HepG2 (cell line): ENCODE results near the gene NOM1. TPM values are rescaled to one million over a fixed set of nuclear protein-coding genes. Genes with fewer than 3 reads are reported as not detected.

ENCODE experiments used
- ATAC-seq: fragments of 200-7000 bp; cut with Tn5 transposase; 3 replicates; pipeline ENCODE4 v1.9.1; 2020; ENCODE audit warnings: mild to moderate bottlenecking, moderate library complexity
- BruUV-seq: library from RNA; stranded (reverse); fragments of 400-500 nt; replicated peaks from 2 replicates; lab custom pipeline; 2021; lab: Mats Ljungman, UMichigan
- CTCF ChIA-PET: fragments of 300-600 bp; formaldehyde crosslinking; extraction: SDS; loops from one replicate; lab custom pipeline; 2021; ENCODE audit warnings: low total read pairs, inconsistent platforms, low intra/inter-chr PET ratio; lab: Yijun Ruan, JAX
- POLR2A ChIA-PET: fragments of 350-600 bp; sonication (Branson Sonifier 250); formaldehyde crosslinking; loops from one replicate; lab custom pipeline; 2020; ENCODE audit warnings: antibody characterized with exemption, inconsistent platforms; lab: Yijun Ruan, JAX
- DNase-seq: peaks from one replicate; pipeline ENCODE4 v3.0.0-alpha.2; 2015; ENCODE audit warnings: low spot score
- FAIRE-seq: peaks from 3 replicates; lab custom pipeline; 2011; peaks lifted over from hg19 to GRCh38; lab: Jason Lieb, UNC
- H2AFZ ChIP-seq: one replicate; pipeline ENCODE4 v1.6.1; 2011; ENCODE audit warnings: low read length, inconsistent platforms
- H3K27ac ChIP-seq: fragments of 300-600 bp; 3 replicates; pipeline ENCODE4 v1.8.0; 2011; ENCODE audit warnings: mixed run types, mild to moderate bottlenecking, mixed read lengths, low read length, inconsistent platforms; ENCODE audit not compliant: insufficient read depth; ENCODE audit errors: extremely low read length
- H3K27me3 ChIP-seq, 2 experiments: fragments of 200-600 bp in 1 of 2; 2 replicates in 1 of 2; 3 replicates in 1 of 2; pipeline versions ENCODE4 v1.6.0 to v1.8.0; 2011; ENCODE audit warnings: low read length in 2 of 2, mild to moderate bottlenecking in 2 of 2, moderate library complexity in 2 of 2, inconsistent platforms in 1 of 2; ENCODE audit not compliant: insufficient read depth in 2 of 2, control insufficient read depth in 1 of 2
- H3K36me3 ChIP-seq, 2 experiments: fragments of 200-600 bp in 1 of 2; replicated peaks in 1 of 2; 2 replicates in 1 of 2; 3 replicates in 1 of 2; pipeline versions ENCODE4 v1.5.1 to v1.8.0; 2011; ENCODE audit warnings: low read length in 2 of 2, inconsistent platforms in 1 of 2; ENCODE audit not compliant: insufficient read depth in 2 of 2, control insufficient read depth in 1 of 2
- H3K4me1 ChIP-seq: 2 replicates; pipeline ENCODE4 v1.5.1; 2012; ENCODE audit warnings: low read length, inconsistent platforms; ENCODE audit not compliant: insufficient read depth
- H3K4me2 ChIP-seq: 2 replicates; pipeline ENCODE4 v1.6.0; 2011; ENCODE audit warnings: low read depth, low read length, inconsistent platforms
- H3K4me3 ChIP-seq, 3 experiments: fragments of 200-600 bp in 1 of 3; sonication (generic), shearing (Covaris generic) in 1 of 3; replicated peaks in 1 of 3; 2 replicates each; pipeline ENCODE4 v1.5.1; 2011 to 2016; ENCODE audit warnings: low read length in 3 of 3, inconsistent platforms in 2 of 3, low read depth in 2 of 3, mild to moderate bottlenecking in 2 of 3, control low read depth in 1 of 3, mixed read lengths in 1 of 3; ENCODE audit not compliant: insufficient read depth in 1 of 3
- H3K79me2 ChIP-seq: one replicate; pipeline ENCODE4 v1.6.1; 2011; ENCODE audit warnings: low read length, inconsistent platforms; ENCODE audit not compliant: insufficient read depth
- H3K9ac ChIP-seq: 2 replicates; pipeline ENCODE4 v1.6.0; 2011; ENCODE audit warnings: mild to moderate bottlenecking, low read depth, low read length, inconsistent platforms; ENCODE audit not compliant: insufficient read depth
- H3K9me3 ChIP-seq: 2 replicates; pipeline ENCODE4 v1.5.1; 2012; ENCODE audit warnings: mild to moderate bottlenecking, low read length
- H4K20me1 ChIP-seq: 2 replicates; pipeline ENCODE4 v1.6.0; 2011; ENCODE audit warnings: inconsistent platforms, mild to moderate bottlenecking, low read length, moderate library complexity; ENCODE audit not compliant: insufficient read depth
- AKAP8 ChIP-seq: sonication (generic); formaldehyde crosslinking; IDR thresholded peaks from 2 replicates; pipeline ENCODE4 v1.5.1; 2020; ENCODE audit warnings: mild to moderate bottlenecking, missing genetic modification reagents
- ATF4 ChIP-seq, 2 experiments: fragments of 450-650 bp in 1 of 2; sonication (generic) in 1 of 2; formaldehyde crosslinking; IDR thresholded peaks; 2 replicates each; pipeline versions ENCODE4 v1.5.0 to v1.8.0; 2020 to 2022; ENCODE audit warnings: mild to moderate bottlenecking in 1 of 2, missing genetic modification reagents in 1 of 2
- DMAP1 ChIP-seq: IDR thresholded peaks from 2 replicates; pipeline ENCODE4 v1.6.1; 2016
- EHMT2 ChIP-seq: fragments of 200-600 bp; sonication (generic); IDR thresholded peaks from 2 replicates; pipeline ENCODE4 v1.7.0; 2017; ENCODE audit warnings: antibody characterized with exemption, low read depth, low read length, borderline replicate concordance
- GATAD1 ChIP-seq: IDR thresholded peaks from 2 replicates; pipeline ENCODE4 v1.6.1; 2016; ENCODE audit warnings: missing genetic modification reagents, missing compliant biosample characterization
- HMGXB4 ChIP-seq, 2 experiments: sonication (generic) in 1 of 2; formaldehyde crosslinking in 1 of 2; IDR thresholded peaks; 2 replicates each; pipeline versions ENCODE4 v1.4.0 to v1.6.1; 2018 to 2020; ENCODE audit warnings: missing genetic modification reagents in 2 of 2, borderline replicate concordance in 1 of 2, low read depth in 1 of 2, mild to moderate bottlenecking in 1 of 2, missing biosample characterization in 1 of 2
- MZF1 ChIP-seq: sonication (generic); formaldehyde crosslinking; IDR thresholded peaks from 2 replicates; pipeline ENCODE4 v1.8.1; 2023; ENCODE audit warnings: mild to moderate bottlenecking, missing genetic modification reagents, borderline replicate concordance
- SOX13 ChIP-seq, 3 experiments: fragments of 450-650 bp in 1 of 3; sonication (generic) in 1 of 3; formaldehyde crosslinking in 1 of 3; IDR thresholded peaks in 2 of 3; conservative IDR thresholded peaks in 1 of 3; 2 replicates each; pipeline versions ENCODE4 v1.5.0 to v1.6.1; 2016 to 2020; ENCODE audit warnings: antibody characterized with exemption in 1 of 3, mild to moderate bottlenecking in 1 of 3, missing compliant biosample characterization in 1 of 3, missing genetic modification reagents in 1 of 3, moderate library complexity in 1 of 3
- YY1 ChIP-seq: IDR thresholded peaks from 2 replicates; pipeline ENCODE4 v1.6.1; 2011; ENCODE audit warnings: low read length, low read depth, moderate library complexity, mild to moderate bottlenecking; ENCODE audit not compliant: insufficient read depth, insufficient replicate concordance
- ZNF562 ChIP-seq: sonication (generic); formaldehyde crosslinking; IDR thresholded peaks from 2 replicates; pipeline ENCODE4 v1.8.0; 2022; ENCODE audit warnings: missing genetic modification reagents, borderline replicate concordance
- ZNF614 ChIP-seq: IDR thresholded peaks from 2 replicates; pipeline ENCODE4 v1.6.1; 2018; ENCODE audit warnings: missing biosample characterization, missing genetic modification reagents, inconsistent platforms, borderline replicate concordance
- ZNF678 ChIP-seq: sonication (generic); formaldehyde crosslinking; IDR thresholded peaks from 2 replicates; pipeline ENCODE4 v1.4.0; 2020; ENCODE audit warnings: mild to moderate bottlenecking, missing genetic modification reagents
- ZNF777 ChIP-seq: sonication (generic); formaldehyde crosslinking; IDR thresholded peaks from 2 replicates; pipeline ENCODE4 v1.4.0; 2020; ENCODE audit warnings: missing genetic modification reagents
- WGBS: methylation state at CpG from one replicate; pipeline ENCODE4 v1.1.6; 2017; ENCODE audit warnings: low lambda C conversion rate; 5-methylcytosine and 5-hydroxymethylcytosine counted together
- in situ Hi-C: cut with HindIII; loops from 2 replicates; pipeline ENCODE4 v1.10.0; 2017; ENCODE audit warnings: low pct_unique_long_range_greater_than_20kb; ENCODE audit not compliant: extremely low pct_ligation_motif_present
- intact Hi-C: fragments of 100-400 bp; cut with micrococcal nuclease; formaldehyde crosslinking; loops from one replicate; pipeline ENCODE4 v1.10.0; 2022; ENCODE audit not compliant: unreplicated experiment
- polyA plus RNA-seq, 8 experiments: library from polyadenylated mRNA; depleted of rRNA in 3 of 8; stranded (reverse) in 7 of 8; unstranded in 1 of 8; fragments of >200 nt; fragmentation: Illumina TruSeq in 4 of 8; extraction: Trizol in 4 of 8; gene quantifications; 2 replicates each; pipeline versions ENCODE4 v1.2.1 to v1.2.3, GENCODE V29; 2011 to 2016; ENCODE audit warnings: low read depth in 4 of 8, missing spikeins in 1 of 8, mixed read lengths in 1 of 8; ENCODE audit not compliant: insufficient read depth in 1 of 8
- total RNA-seq, 5 experiments: library from RNA; depleted of rRNA; stranded (reverse); fragments of >200 nt; fragmentation: Illumina TruSeq; extraction: Trizol; gene quantifications; 2 replicates each; pipeline ENCODE4 v1.2.3, GENCODE V29; 2016; ENCODE audit warnings: low read depth in 1 of 5
- TF ChIP-seq, protein P1 (sequence below): sonication (generic); formaldehyde crosslinking; IDR thresholded peaks from 2 replicates; pipeline ENCODE4 v1.8.1; 2023; ENCODE audit warnings: mild to moderate bottlenecking, moderate library complexity, missing genetic modification reagents
- TF ChIP-seq, protein P2 (sequence below): IDR thresholded peaks from 2 replicates; pipeline ENCODE4 v1.6.1; 2016; ENCODE audit warnings: low read depth, missing genetic modification reagents, missing compliant biosample characterization

The NOM1 gene
- total and polyA plus RNA-seq, 2 of the 13 experiments (the other 11 are each of a cell fraction or from before 2014, with no cell fraction given), result 14.2 to 26.2 TPM

DNA sequence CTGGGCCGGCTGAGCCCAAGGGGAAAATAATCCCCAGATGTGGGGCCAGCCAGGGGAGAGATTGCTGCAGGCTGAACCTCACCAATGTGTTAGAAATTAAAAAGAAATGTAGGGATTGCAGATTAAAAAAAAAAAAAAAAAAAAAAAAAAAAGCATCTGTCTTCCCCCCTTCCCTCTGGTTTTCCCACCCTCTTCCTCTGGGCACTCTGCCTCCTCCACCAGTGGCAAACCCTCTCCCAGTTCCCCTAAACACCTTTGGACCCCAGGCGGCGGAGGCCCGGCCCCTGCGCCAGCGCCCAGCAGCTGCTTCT is 53.9 kb downstream of the NOM1 start:
- WGBS, result 66% methylated on average over 6 of the region's 6 CpGs
- Histone ChIP-seq H3K4me3 (no peak overlapping the region), H3K27me3 (peaks cover 0 to 24% of the 10 kb centered on the region in 2 experiments; a peak in 4 of 5 replicates)
- TF ChIP-seq, protein P1, sequence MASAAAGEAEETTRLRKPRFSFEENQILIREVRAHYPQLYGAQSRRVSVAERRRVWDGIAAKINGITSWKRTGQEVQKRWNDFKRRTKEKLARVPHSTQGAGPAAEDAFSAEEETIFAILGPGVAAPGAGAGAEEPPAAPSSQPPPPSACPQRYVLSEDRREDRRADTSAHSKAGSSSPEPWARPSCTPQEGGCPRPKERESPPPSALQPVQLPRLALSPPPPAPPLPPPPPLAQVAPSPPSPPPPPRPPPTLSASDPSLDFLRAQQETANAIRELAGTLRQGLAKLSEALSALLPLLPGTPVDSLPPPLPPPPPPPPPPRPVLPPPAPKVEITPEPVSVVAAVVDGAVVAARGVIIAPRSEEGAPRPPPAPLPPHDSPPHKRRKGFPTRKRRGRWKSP (CRISPR knock-in tag), result no peak
- no peak for TF ChIP-seq ZNF777
- no peak for TF ChIP-seq AKAP8
- no peak for TF ChIP-seq ZNF678 (CRISPR knock-in tag)
- TF ChIP-seq GATAD1 (CRISPR knock-in tag), result no peak
- no peak for TF ChIP-seq ATF4 (CRISPR knock-in tag; IDR thresholded peaks at IDR 0.05)
- TF ChIP-seq ZNF614 (CRISPR knock-in tag), result no peak
- TF ChIP-seq YY1, result no peak
- no peak for TF ChIP-seq DMAP1 (CRISPR knock-in tag)
- TF ChIP-seq, protein P2, sequence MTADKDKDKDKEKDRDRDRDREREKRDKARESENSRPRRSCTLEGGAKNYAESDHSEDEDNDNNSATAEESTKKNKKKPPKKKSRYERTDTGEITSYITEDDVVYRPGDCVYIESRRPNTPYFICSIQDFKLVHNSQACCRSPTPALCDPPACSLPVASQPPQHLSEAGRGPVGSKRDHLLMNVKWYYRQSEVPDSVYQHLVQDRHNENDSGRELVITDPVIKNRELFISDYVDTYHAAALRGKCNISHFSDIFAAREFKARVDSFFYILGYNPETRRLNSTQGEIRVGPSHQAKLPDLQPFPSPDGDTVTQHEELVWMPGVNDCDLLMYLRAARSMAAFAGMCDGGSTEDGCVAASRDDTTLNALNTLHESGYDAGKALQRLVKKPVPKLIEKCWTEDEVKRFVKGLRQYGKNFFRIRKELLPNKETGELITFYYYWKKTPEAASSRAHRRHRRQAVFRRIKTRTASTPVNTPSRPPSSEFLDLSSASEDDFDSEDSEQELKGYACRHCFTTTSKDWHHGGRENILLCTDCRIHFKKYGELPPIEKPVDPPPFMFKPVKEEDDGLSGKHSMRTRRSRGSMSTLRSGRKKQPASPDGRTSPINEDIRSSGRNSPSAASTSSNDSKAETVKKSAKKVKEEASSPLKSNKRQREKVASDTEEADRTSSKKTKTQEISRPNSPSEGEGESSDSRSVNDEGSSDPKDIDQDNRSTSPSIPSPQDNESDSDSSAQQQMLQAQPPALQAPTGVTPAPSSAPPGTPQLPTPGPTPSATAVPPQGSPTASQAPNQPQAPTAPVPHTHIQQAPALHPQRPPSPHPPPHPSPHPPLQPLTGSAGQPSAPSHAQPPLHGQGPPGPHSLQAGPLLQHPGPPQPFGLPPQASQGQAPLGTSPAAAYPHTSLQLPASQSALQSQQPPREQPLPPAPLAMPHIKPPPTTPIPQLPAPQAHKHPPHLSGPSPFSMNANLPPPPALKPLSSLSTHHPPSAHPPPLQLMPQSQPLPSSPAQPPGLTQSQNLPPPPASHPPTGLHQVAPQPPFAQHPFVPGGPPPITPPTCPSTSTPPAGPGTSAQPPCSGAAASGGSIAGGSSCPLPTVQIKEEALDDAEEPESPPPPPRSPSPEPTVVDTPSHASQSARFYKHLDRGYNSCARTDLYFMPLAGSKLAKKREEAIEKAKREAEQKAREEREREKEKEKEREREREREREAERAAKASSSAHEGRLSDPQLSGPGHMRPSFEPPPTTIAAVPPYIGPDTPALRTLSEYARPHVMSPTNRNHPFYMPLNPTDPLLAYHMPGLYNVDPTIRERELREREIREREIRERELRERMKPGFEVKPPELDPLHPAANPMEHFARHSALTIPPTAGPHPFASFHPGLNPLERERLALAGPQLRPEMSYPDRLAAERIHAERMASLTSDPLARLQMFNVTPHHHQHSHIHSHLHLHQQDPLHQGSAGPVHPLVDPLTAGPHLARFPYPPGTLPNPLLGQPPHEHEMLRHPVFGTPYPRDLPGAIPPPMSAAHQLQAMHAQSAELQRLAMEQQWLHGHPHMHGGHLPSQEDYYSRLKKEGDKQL (CRISPR knock-in tag), result no peak
- no peak for TF ChIP-seq EHMT2
- TF ChIP-seq ZNF562, result no peak
- TF ChIP-seq MZF1 (CRISPR knock-in tag), result no peak
- no peak for TF ChIP-seq HMGXB4 (CRISPR knock-in tag; IDR thresholded peaks at IDR 0.05; ENCODE audit: borderline replicate concordance in 1 of 2, low read depth in 1 of 2)
- no peak for TF ChIP-seq SOX13 (IDR thresholded peaks at IDR 0.05)
- TF ChIP-seq SOX13 (CRISPR knock-in tag; conservative IDR thresholded peaks at IDR 0.05 in 1 of 2, IDR thresholded peaks at IDR 0.05 in 1 of 2), result no peak

More for the DNA sequence above, 53.9 kb downstream of the NOM1 start:
- in situ Hi-C loops, result no loop called here
- Histone ChIP-seq H3K27ac (no peak overlapping the region), H4K20me1 (peaks cover 6% of the 10 kb centered on the region), H3K4me1 (peaks cover 33% of the 10 kb centered on the region), H3K36me3 (peaks cover 0 to 6% of the 10 kb centered on the region in 2 experiments; a peak in 1 of 5 replicates), H3K79me2 (peaks cover 8% of the 10 kb centered on the region), H3K9me3 (no peaks in the 10 kb centered on the region), H3K9ac (no peak overlapping the region), H3K4me2 (no peak overlapping the region), H2AFZ (no peak overlapping the region)
- CTCF ChIA-PET, result no interaction called here
- FAIRE-seq (no peak), DNase-seq (no peak), ATAC-seq (no peak)
- BruUV-seq, result no TSS peak
- POLR2A ChIA-PET, result no interaction called here
- intact Hi-C loops, result no loop called here
